PC-3 (cell line): ENCODE measurements around the gene TBCCD1. TPM values are rescaled to one million over a fixed set of nuclear protein-coding genes. Genes with fewer than 3 reads are reported as not detected.

ENCODE experiments used
- ATAC-seq: fragments of 200-7000 bp; cut with Tn5 transposase; 2 replicates; pipeline ENCODE4 v1.9.1; 2020; ENCODE audit warnings: mild to moderate bottlenecking, moderate library complexity
- BruUV-seq: library from RNA; stranded (reverse); fragments of 400-500 nt; replicated peaks from 2 replicates; lab custom pipeline; 2021; lab: Mats Ljungman, UMichigan
- CTCF ChIA-PET: fragments of 300-600 bp; sonication (Branson Sonifier 250); formaldehyde crosslinking; loops from one replicate; lab custom pipeline; 2022; ENCODE audit warnings: antibody characterized with exemption; lab: Charles Lee
- POLR2A ChIA-PET: fragments of 300-600 bp; sonication (Branson Sonifier 250); formaldehyde crosslinking; loops from one replicate; lab custom pipeline; 2022; ENCODE audit warnings: antibody characterized with exemption; ENCODE audit not compliant: unreplicated experiment; lab: Charles Lee
- DNase-seq: peaks from one replicate; pipeline ENCODE4 v3.0.0-alpha.2; 2015
- H2AFZ ChIP-seq: fragments of 300-600 bp; sonication (generic); 2 replicates; pipeline ENCODE4 v1.6.0; 2016; ENCODE audit warnings: antibody characterized with exemption, low read length
- H3F3A ChIP-seq: fragments of 300-600 bp; sonication (generic); one replicate; pipeline ENCODE4 v1.6.0; 2017; ENCODE audit warnings: antibody characterized with exemption, low read length, control low read depth, mild to moderate bottlenecking; ENCODE audit not compliant: unreplicated experiment
- H3K27ac ChIP-seq: fragments of 300-600 bp; sonication (generic); 2 replicates; pipeline ENCODE4 v1.5.1; 2016; ENCODE audit warnings: mild to moderate bottlenecking, low read length
- H3K27me3 ChIP-seq: fragments of 300-600 bp; sonication (generic); 2 replicates; pipeline ENCODE4 v1.6.1; 2016; ENCODE audit warnings: low read length, mixed read lengths
- H3K36me3 ChIP-seq: fragments of 300-600 bp; sonication (generic); 2 replicates; pipeline ENCODE4 v1.6.1; 2016; ENCODE audit warnings: low read depth, mixed run types, low read length, mixed read lengths
- H3K4me1 ChIP-seq: fragments of 300-600 bp; sonication (generic); 2 replicates; pipeline ENCODE4 v1.5.1; 2016; ENCODE audit warnings: low read length; ENCODE audit not compliant: insufficient read depth
- H3K4me2 ChIP-seq: fragments of 300-600 bp; sonication (generic); 2 replicates; pipeline ENCODE4 v1.6.0; 2016; ENCODE audit warnings: low read length
- H3K4me3 ChIP-seq: fragments of 300-600 bp; sonication (generic); 2 replicates; pipeline ENCODE4 v1.5.1; 2016; ENCODE audit warnings: mild to moderate bottlenecking, low read length, mixed read lengths
- H3K79me2 ChIP-seq: fragments of 300-600 bp; sonication (generic); 2 replicates; pipeline ENCODE4 v1.6.1; 2017; ENCODE audit warnings: low read length, mixed read lengths
- H3K9ac ChIP-seq: fragments of 300-600 bp; sonication (generic); 2 replicates; pipeline ENCODE4 v1.6.0; 2016; ENCODE audit warnings: mild to moderate bottlenecking, low read length
- H3K9me2 ChIP-seq: fragments of 300-600 bp; sonication (generic); replicated peaks from 2 replicates; pipeline ENCODE4 v1.6.1; 2016; ENCODE audit warnings: mixed run types, low read length, mixed read lengths
- H3K9me3 ChIP-seq: fragments of 300-600 bp; sonication (generic); 2 replicates; pipeline ENCODE4 v1.6.1; 2016; ENCODE audit warnings: low read length, mixed read lengths
- H4K20me1 ChIP-seq: fragments of 300-600 bp; sonication (generic); 2 replicates; pipeline ENCODE4 v1.6.1; 2016; ENCODE audit warnings: low read length, mixed read lengths
- CTCF ChIP-seq: fragments of 300-600 bp; sonication (generic); conservative IDR thresholded peaks from 2 replicates; pipeline ENCODE4 v1.5.1; 2017; ENCODE audit warnings: antibody characterized with exemption, low read depth, mild to moderate bottlenecking, low read length
- EZH2 ChIP-seq: fragments of 300-600 bp; sonication (generic); IDR thresholded peaks from one replicate; pipeline ENCODE4 v1.6.1; 2017; ENCODE audit warnings: antibody characterized with exemption, mild to moderate bottlenecking, low read length; ENCODE audit not compliant: unreplicated experiment
- EZH2phosphoT487 ChIP-seq: fragments of 300-600 bp; sonication (generic); IDR thresholded peaks from 2 replicates; pipeline ENCODE4 v1.6.1; 2018; ENCODE audit warnings: mild to moderate bottlenecking, antibody characterized with exemption, low read length, borderline replicate concordance
- intact Hi-C: fragments of 100-400 bp; cut with micrococcal nuclease; formaldehyde crosslinking; loops from 2 replicates; pipeline ENCODE4 v1.9.0; 2023
- total RNA-seq: library from RNA; depleted of rRNA; stranded (reverse); fragments of >200 nt; gene quantifications from 2 replicates; pipeline ENCODE4 v1.2.3, GENCODE V29; 2014

TBCCD1 gene
- total RNA-seq, 1 experiment from 2014 or later, result 17.0 TPM

- no peak for TF ChIP-seq CTCF
- no peak for TF ChIP-seq EZH2
- no peak for TF ChIP-seq EZH2phosphoT487
- H3K9ac ChIP-seq, result no peak overlapping the region
- no TSS peak for BruUV-seq
- H3K27me3 ChIP-seq, result no peaks in the 10 kb centered on the region
- no peak overlapping the region for H3K27ac ChIP-seq
- no peak overlapping the region for H3K4me2 ChIP-seq
- ATAC-seq (peak; percentile 30), DNase-seq (peak; percentile 51)
- no peaks in the 10 kb centered on the region for H3K9me3 ChIP-seq
- no peak overlapping the region for H3K4me3 ChIP-seq
- no peaks in the 10 kb centered on the region for H3K79me2 ChIP-seq
- ChIA-PET POLR2A (interaction anchor here (1.1 kb wide), 1 partner anchor 20 kb away, joined by 12 read pairs; the partner anchor contains the start of gene DNAJB11), CTCF (interaction anchor here (0.6 to 0.7 kb wide), 3 partner anchors 9 to 1324 kb away, joined by 4 to 12 read pairs (median 8); no protein-coding TSS in a partner anchor)
- peaks cover 24% of the 10 kb centered on the region for H3K4me1 ChIP-seq
- H3K9me2 ChIP-seq, result no peaks in the 10 kb centered on the region
- no peaks in the 10 kb centered on the region for H3F3A ChIP-seq
- no peak overlapping the region for H2AFZ ChIP-seq
- H4K20me1 ChIP-seq, result no peaks in the 10 kb centered on the region
- intact Hi-C loops, result no loop called here
- H3K36me3 ChIP-seq, result peaks cover 12% of the 10 kb centered on the region
Measured at GRCh38 chr3:186589856-186590579, 22.9 kb upstream of the TBCCD1 start.

- Histone ChIP-seq H3K27ac (peak overlapping the region; percentile 49), H3K27me3 (no peaks in the 10 kb centered on the region), H3K4me2 (peak overlapping the region; percentile 68), H3F3A (no peaks in the 10 kb centered on the region), H3K4me1 (peaks cover 28% of the 10 kb centered on the region), H3K4me3 (peak overlapping the region; percentile 25), H2AFZ (peak overlapping the region; percentile 1; the same call in 1 of the 2 replicates), H3K36me3 (peaks cover 21% of the 10 kb centered on the region), H4K20me1 (peaks cover 3% of the 10 kb centered on the region; the same call in 1 of the 2 replicates), H3K9ac (no peak overlapping the region), H3K9me3 (no peaks in the 10 kb centered on the region), H3K9me2 (no peaks in the 10 kb centered on the region), H3K79me2 (no peaks in the 10 kb centered on the region)
- TF ChIP-seq CTCF (peak; percentile 51; the same call in 1 of the 2 replicates), EZH2phosphoT487 (no peak)
- POLR2A ChIA-PET, result interaction anchor here (1.1 kb wide), 1 partner anchor 19 kb away, joined by 12 read pairs; the partner anchor contains the start of gene DNAJB11
- ATAC-seq (peak; percentile 9; the same call in 1 of the 2 replicates), DNase-seq (no peak)
- BruUV-seq, result no TSS peak
- intact Hi-C loops, result no loop called here
- CTCF ChIA-PET, result interaction anchor here (0.6 kb wide), 2 partner anchors 8 to 1325 kb away, joined by 4 to 8 read pairs; no protein-coding TSS in a partner anchor
Measured at GRCh38 chr3:186589121-186589520, 22.0 kb upstream of the TBCCD1 start.
